HTERT RPE-1 (cell line): ENCODE measurements around the gene MALAT1.

ENCODE experiments used
- in situ Hi-C: fragments of 300-500 bp; cut with MboI; formaldehyde crosslinking; loops from 4 replicates; pipeline ENCODE4 v1.14.3; 2020; ENCODE audit warnings: low sequenced_read_pairs

Gene MALAT1

GRCh38 chr11:65554057-65554818 lies 55.4 kb downstream of the MALAT1 start:
- in situ Hi-C loops, result no loop called here

GRCh38 chr11:65554842-65555430 lies 56.1 kb downstream of the MALAT1 start:
- in situ Hi-C loops, result no loop called here

DNA sequence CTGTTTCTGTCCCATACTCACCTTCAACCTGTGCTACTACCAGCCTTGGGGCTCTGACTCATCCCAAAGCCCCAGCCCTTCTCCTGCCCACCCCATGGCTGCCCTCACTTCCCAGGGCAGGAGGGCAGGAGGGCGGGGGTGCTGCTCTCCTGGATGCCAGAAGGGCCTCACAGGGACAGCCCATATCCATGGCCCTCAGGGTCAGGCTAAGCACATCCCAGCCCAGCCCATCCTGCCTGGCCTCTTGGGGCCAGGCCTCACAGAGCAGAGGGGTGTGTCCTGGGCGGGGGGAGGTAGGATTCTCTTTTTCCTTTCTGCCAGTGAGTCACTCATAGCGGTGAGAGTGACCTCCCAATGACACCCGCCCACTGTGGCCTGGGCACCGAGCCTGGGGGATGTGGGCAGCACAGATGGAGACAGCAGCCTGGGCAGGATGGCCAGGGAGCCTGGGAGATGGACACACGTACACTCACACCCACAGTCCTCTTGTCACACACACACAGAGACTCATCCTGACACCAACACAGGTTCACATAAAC lies 56.9 kb downstream of the MALAT1 start:
- in situ Hi-C loops, result no loop called here
